MM.1S (cell line): ENCODE data around the gene SPEM1.

Experiments
- CTCF ChIP-seq: fragments of 300-600 bp; sonication (generic); IDR thresholded peaks from 2 replicates; pipeline ENCODE4 v1.5.1; 2016; ENCODE audit warnings: antibody characterized with exemption, low read length, mixed read lengths
- EZH2phosphoT487 ChIP-seq: fragments of 300-600 bp; sonication (generic); IDR thresholded peaks from 2 replicates; pipeline ENCODE4 v1.6.1; 2018; ENCODE audit warnings: antibody characterized with exemption, low read length

- no peak for TF ChIP-seq CTCF
- TF ChIP-seq EZH2phosphoT487, result no peak
Measured at GRCh38 chr17:7384489-7385081, 35.5 kb upstream of the SPEM1 start.
